ENCODE data around the gene MX1. TPM values are rescaled to one million over a fixed set of nuclear protein-coding genes. Genes with fewer than 3 reads are reported as not detected.

Gene MX1
- polyA plus RNA-seq, 1 donor from 2014 or later: 0.07 TPM

DNA sequence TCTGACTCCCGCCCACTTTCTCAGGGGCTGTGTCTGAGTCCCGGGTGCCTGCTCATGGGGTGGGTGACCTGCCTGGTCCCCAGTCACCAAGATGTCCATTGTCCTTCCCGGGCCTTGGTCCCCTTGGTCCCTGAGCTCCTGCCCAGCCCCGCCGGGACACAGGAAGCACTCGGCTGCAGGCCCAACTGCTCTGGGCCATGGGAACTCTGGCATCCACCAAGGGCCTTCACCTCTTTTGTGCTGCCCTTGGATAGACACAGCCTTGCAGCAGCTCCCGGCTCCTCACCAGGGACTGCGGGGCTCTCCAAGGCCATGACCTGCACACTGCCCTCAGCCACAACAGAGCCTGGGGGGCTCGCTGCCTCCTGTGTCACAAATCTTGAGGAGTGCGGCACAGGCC lies 22.1 kb upstream of the MX1 start:
- TF ChIP-seq RAD21 (conservative IDR thresholded peaks at IDR 0.05) (no peak), TAF1 (IDR thresholded peaks at IDR 0.05; ENCODE audit: low read depth) (no peak), EP300 (conservative IDR thresholded peaks at IDR 0.05; ENCODE audit: poor library complexity, severe bottlenecking) (no peak), MXI1 (conservative IDR thresholded peaks at IDR 0.05; ENCODE audit: poor library complexity, severe bottlenecking) (no peak), SMC3 (conservative IDR thresholded peaks at IDR 0.05; ENCODE audit: poor library complexity) (no peak), POLR2AphosphoS5 (IDR thresholded peaks at IDR 0.05) (no peak), EZH2 (IDR thresholded peaks at IDR 0.05; ENCODE audit: borderline replicate concordance, insufficient read depth, low read length, poor library complexity, severe bottlenecking) (no peak)
- TF ChIP-seq, protein P1, sequence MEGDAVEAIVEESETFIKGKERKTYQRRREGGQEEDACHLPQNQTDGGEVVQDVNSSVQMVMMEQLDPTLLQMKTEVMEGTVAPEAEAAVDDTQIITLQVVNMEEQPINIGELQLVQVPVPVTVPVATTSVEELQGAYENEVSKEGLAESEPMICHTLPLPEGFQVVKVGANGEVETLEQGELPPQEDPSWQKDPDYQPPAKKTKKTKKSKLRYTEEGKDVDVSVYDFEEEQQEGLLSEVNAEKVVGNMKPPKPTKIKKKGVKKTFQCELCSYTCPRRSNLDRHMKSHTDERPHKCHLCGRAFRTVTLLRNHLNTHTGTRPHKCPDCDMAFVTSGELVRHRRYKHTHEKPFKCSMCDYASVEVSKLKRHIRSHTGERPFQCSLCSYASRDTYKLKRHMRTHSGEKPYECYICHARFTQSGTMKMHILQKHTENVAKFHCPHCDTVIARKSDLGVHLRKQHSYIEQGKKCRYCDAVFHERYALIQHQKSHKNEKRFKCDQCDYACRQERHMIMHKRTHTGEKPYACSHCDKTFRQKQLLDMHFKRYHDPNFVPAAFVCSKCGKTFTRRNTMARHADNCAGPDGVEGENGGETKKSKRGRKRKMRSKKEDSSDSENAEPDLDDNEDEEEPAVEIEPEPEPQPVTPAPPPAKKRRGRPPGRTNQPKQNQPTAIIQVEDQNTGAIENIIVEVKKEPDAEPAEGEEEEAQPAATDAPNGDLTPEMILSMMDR (IDR thresholded peaks at IDR 0.05; ENCODE audit: poor library complexity, severe bottlenecking): no peak
- TF ChIP-seq, protein P2, sequence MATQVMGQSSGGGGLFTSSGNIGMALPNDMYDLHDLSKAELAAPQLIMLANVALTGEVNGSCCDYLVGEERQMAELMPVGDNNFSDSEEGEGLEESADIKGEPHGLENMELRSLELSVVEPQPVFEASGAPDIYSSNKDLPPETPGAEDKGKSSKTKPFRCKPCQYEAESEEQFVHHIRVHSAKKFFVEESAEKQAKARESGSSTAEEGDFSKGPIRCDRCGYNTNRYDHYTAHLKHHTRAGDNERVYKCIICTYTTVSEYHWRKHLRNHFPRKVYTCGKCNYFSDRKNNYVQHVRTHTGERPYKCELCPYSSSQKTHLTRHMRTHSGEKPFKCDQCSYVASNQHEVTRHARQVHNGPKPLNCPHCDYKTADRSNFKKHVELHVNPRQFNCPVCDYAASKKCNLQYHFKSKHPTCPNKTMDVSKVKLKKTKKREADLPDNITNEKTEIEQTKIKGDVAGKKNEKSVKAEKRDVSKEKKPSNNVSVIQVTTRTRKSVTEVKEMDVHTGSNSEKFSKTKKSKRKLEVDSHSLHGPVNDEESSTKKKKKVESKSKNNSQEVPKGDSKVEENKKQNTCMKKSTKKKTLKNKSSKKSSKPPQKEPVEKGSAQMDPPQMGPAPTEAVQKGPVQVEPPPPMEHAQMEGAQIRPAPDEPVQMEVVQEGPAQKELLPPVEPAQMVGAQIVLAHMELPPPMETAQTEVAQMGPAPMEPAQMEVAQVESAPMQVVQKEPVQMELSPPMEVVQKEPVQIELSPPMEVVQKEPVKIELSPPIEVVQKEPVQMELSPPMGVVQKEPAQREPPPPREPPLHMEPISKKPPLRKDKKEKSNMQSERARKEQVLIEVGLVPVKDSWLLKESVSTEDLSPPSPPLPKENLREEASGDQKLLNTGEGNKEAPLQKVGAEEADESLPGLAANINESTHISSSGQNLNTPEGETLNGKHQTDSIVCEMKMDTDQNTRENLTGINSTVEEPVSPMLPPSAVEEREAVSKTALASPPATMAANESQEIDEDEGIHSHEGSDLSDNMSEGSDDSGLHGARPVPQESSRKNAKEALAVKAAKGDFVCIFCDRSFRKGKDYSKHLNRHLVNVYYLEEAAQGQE (IDR thresholded peaks at IDR 0.05; ENCODE audit: borderline replicate concordance): no peak
- Histone ChIP-seq H3K4me3 (ENCODE audit: low read length) (no peak overlapping the region), H3K9ac (ENCODE audit: low read length) (no peak overlapping the region), H3K9me3 (ENCODE audit: low read length) (no peaks in the 10 kb centered on the region), H3K79me2 (replicated peaks; ENCODE audit: insufficient read depth, low read length) (no peaks in the 10 kb centered on the region), H3K9me2 (ENCODE audit: insufficient read depth, low read length) (no peaks in the 10 kb centered on the region), H4K20me1 (ENCODE audit: insufficient read depth) (no peaks in the 10 kb centered on the region), H2AFZ (ENCODE audit: low read depth, low read length) (no peak overlapping the region), H3K27me3 (ENCODE audit: insufficient read depth, low read depth, low read length) (no peaks in the 10 kb centered on the region), H3K36me3 (ENCODE audit: insufficient read depth, low read length) (no peaks in the 10 kb centered on the region), H3K4me2 (ENCODE audit: low read length) (no peak overlapping the region), H3K27ac (ENCODE audit: low read length) (no peak overlapping the region), H3F3A (ENCODE audit: insufficient read depth, low read length, poor library complexity, severe bottlenecking) (no peaks in the 10 kb centered on the region)

DNA sequence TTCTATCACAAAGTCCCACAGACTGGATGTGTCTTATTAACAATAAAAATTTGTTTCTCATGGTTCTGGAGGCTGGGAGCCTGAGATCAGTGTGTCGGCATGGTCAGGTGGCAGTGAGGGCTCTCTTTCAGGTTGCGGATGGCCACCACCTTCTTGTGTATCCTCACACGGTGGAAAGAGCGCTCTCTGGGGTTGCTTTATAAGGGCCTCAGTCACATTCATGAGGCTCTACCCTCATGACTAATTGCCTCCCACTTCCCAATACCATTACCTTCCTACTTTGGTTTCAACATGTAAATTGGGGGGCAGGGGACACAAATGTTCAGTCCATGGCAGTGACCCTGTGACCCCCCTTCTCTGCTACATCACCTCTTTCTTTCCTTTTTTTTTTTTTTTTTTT lies 20.7 kb upstream of the MX1 start:
- no peak overlapping the region for H3K4me2 ChIP-seq (ENCODE audit: low read length)
- H2AFZ ChIP-seq (ENCODE audit: low read depth, low read length): no peak overlapping the region
- H3K27me3 ChIP-seq (ENCODE audit: insufficient read depth, low read depth, low read length): no peaks in the 10 kb centered on the region
- no peaks in the 10 kb centered on the region for H3K79me2 ChIP-seq (replicated peaks; ENCODE audit: insufficient read depth, low read length)
- H3K27ac ChIP-seq (ENCODE audit: low read length): no peak overlapping the region
- no peaks in the 10 kb centered on the region for H3K9me3 ChIP-seq (ENCODE audit: low read length)
- no peaks in the 10 kb centered on the region for H4K20me1 ChIP-seq (ENCODE audit: insufficient read depth)
- no peak overlapping the region for H3K9ac ChIP-seq (ENCODE audit: low read length)
- no peak overlapping the region for H3K4me3 ChIP-seq (ENCODE audit: low read length)
- H3K9me2 ChIP-seq (ENCODE audit: insufficient read depth, low read length): no peaks in the 10 kb centered on the region
- H3F3A ChIP-seq (ENCODE audit: insufficient read depth, low read length, poor library complexity, severe bottlenecking): no peaks in the 10 kb centered on the region
- no peaks in the 10 kb centered on the region for H3K36me3 ChIP-seq (ENCODE audit: insufficient read depth, low read length)
- TF ChIP-seq, protein P1 (IDR thresholded peaks at IDR 0.05; ENCODE audit: poor library complexity, severe bottlenecking): no peak
- TF ChIP-seq EP300 (conservative IDR thresholded peaks at IDR 0.05; ENCODE audit: poor library complexity, severe bottlenecking) (no peak), EZH2 (IDR thresholded peaks at IDR 0.05; ENCODE audit: borderline replicate concordance, insufficient read depth, low read length, poor library complexity, severe bottlenecking) (no peak), RAD21 (conservative IDR thresholded peaks at IDR 0.05) (no peak), MXI1 (conservative IDR thresholded peaks at IDR 0.05; ENCODE audit: poor library complexity, severe bottlenecking) (no peak), POLR2AphosphoS5 (IDR thresholded peaks at IDR 0.05) (no peak), TAF1 (IDR thresholded peaks at IDR 0.05; ENCODE audit: low read depth) (no peak), SMC3 (conservative IDR thresholded peaks at IDR 0.05; ENCODE audit: poor library complexity) (no peak)
- TF ChIP-seq, protein P2 (IDR thresholded peaks at IDR 0.05; ENCODE audit: borderline replicate concordance): no peak
